ENCODE results near the gene TTC8.
"Not testable (repeated sequence)": the region's sequence is repeated elsewhere in the genome, so short reads cannot be mapped to it uniquely, and the experiment has no call there.

The TTC8 gene

DNA sequence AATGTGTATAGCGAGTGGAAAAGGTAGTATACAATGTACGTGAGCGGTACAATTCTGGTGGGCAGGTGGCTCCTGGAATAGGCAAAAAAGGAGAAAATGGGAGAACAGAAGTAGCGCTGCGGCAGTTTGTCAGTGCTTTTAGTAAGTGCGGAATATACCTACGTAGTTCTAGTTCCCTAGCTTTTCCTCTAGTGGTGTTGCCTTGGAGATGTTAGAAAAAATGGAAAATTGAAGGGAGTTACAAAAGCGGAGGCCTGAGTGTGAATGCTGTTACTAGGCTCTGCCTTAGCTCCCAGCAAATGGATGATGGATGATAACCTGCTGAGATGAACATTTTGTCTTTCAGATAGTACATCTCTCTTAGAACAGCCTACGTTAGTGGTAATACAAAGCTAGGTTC, 1.1 kb downstream of the TTC8 start:
- DNase-seq: no peak

DNA sequence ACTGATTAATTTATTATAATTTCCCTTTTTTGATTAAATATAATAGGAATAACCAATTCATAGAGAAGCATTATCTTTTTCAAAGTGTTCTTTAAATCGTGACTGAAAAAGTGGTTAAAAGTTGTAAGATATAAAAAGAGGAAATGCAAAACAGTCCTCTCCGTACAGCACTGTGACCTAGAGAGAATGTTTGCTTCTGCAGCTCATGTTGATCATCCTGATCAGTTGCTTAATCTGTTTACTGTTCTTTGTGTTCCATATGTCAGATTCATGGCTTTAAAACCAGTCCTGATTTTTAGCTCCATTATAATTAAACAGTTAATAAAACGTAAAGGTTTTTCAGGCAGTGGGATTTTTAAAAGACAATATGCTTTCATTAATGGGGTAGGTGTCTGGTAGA, 4.7 kb downstream of the TTC8 start:
- DNase-seq: no peak

DNA sequence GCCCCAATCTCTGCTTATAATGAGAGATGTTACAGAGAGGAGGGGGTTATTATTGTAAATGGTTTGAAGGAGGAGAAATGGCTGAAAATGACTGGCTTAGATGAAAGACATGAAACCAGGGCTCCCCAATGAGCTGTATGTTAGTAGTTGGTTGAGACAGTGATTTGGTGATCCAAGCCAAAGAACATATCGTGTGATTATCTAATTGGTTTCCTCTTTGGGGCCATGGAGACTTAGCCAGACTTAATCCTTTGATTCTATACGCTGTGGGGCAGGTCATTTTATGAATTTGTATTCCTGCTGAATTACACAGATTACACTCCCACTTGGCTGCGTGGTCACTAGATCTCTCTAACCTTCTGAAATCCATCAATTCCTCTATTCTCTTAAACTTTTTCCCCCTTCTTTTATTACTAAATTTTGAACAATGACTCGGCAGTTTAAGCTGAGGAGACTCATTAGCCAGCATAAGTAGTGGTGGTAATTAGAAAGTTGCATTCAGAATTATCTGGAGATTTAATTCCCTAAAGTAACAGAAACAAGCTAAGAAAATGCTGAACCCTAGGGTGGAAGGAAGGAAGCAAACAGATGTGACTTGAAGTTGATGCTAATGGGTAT, 5.3 kb downstream of the TTC8 start:
- no peak for DNase-seq

DNA sequence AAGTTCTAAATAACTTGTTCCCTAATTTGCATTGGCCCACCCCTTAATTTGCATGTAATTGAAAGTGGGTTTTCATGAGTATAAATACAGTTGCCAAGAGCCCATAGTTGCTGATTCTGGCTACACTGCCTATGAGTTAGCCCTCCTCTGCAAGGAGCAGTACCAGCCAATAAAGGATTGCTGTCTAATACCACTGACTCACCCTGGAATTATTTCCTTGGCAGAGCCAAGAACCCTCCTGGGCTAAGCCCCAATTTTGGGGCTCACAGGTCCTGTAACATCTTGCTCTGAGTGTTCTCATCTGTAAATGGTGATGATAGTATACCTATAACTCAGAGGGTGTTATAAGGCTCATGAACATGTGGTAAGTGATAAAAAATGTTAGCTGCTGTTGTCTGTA, 6.8 kb downstream of the TTC8 start:
- DNase-seq: no peak

DNA sequence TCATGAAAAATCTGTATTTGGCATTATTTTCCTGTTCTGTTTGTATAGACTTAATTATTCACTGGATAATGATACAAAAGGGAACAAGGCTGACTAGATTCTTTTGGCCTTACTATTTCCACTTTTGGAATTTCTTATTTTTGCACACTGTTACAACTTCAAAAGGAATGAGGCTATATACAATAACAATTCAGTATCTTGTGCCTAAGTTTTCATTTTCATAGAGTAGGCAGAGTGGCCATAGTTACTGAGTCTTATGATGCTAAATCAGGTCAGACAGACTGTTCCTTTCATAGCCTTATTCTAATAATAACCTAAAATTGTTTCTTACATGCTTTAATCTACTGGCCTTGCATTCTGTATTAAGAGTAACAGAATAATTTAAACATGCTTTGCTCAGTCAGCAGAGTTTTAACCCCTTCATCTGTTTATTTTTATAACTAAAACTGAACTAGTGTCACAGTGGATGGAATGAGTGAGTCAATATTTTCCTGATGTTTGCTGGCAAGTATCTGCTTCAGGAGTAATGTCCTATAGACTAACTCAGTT, 10.5 kb downstream of the TTC8 start:
- no peak for DNase-seq

DNA sequence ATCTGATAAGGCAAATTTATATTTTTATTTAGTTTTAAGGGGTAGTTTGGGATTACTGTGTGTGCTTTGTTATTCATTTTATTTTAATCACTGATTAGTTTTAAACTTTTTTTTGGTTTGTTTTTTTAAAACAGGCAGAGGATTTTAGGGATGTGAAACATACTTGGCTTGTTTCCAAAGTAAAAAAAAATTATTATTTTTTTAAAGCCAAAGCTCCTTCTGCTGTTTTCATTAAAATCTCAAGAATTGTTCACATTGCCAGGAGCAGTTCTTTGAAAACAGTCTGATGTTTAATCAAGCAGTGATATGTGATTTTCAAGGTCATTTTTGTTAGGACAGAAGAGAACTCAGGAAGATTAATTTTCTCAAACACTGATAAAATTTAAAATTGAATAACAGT, 11.2 kb downstream of the TTC8 start:
- DNase-seq: no peak

DNA sequence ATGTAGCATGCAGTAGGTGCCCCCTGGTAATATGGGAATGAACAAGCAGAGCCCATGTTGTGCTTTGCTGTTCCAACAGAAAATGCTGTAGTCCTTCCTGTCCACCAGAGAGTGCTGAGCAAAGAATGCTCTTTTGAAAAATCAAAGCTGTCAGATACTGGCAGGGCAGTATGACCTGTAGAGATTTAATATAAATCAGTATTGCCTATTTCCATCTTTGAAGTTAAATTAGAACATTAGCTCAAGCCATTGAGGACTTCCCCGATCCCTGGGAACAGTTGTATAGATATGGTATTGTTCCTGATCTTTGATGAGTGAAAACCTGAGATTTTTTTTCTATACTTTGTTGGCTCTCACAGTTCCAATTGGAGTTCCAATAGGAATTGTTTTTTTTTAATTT, 13.0 kb downstream of the TTC8 start:
- no peak for DNase-seq

DNA sequence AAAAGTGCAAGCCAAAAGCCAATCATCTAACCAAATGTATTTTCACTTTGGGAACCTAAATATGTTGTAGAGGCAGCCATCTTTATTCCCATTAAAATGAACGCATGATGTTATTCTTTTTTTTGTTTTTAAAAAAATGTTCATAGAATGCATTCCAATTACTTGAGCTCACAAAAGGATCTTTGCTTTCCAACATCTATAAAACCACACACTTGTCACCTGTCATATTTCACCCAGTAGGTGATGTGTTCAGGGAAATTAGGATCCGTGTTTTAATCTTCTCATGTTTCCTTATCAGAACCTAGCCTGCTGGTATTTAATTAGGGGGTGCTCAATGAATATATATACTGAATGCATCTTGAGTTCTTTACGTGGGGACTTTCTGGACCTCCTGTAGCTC, 13.6 kb downstream of the TTC8 start:
- DNase-seq: no peak

DNA sequence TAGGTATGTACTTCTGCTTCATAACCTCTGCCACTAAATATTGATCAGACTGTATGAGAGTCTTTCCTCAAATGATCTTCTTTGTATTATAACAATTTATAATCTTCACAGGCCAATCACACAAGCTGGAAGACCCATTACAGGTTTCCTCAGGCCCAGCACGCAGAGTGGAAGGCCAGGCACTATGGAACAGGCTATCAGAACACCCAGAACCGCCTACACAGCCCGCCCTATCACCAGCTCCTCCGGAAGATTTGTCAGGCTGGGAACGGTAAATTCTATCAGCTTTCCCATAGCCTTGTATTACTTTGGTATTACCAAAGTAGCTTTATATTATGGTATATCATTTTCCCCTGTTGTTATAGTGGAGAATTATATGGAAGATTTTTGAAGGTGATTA, 16.5 kb downstream of the TTC8 start:
- no peak for DNase-seq

DNA sequence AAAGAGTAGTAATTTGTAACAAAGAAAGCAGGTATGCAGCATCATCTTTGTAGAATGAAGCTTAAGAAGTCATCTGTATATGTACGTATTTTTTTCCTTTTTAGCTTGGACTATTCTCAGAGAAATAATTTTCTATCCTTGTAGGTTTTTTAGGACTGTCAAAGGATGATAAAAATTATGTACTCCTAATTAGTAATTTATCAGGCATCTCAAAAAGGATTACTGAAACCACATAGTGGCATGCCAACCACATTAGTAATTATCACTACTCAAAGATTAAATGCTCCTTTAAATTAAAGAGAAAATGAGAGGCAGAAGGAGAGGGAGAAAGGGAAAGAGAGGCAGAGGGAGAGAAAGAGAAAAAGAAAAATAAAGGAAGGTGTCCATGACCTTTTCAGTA, 17.3 kb downstream of the TTC8 start:
- DNase-seq: no peak

DNA sequence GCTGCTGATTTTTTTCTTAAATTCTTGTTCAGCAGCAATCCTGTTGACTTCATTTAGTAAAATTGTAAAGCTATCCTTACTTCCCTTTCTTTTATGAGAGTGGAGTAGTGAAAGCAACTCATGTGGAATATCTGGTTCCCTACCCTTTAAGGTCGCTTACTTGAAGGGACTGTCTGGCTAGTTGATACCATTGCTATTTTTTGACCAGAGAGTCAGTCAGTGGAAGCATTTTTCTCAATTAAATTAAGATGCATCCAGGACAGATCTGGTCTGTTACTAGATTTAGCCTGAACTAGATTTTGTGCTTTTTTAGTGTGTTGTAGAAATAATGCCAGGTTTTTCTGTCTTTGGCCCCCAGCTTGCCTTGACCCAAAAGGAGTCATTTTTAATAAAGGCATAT, 18.0 kb downstream of the TTC8 start:
- no peak for DNase-seq

DNA sequence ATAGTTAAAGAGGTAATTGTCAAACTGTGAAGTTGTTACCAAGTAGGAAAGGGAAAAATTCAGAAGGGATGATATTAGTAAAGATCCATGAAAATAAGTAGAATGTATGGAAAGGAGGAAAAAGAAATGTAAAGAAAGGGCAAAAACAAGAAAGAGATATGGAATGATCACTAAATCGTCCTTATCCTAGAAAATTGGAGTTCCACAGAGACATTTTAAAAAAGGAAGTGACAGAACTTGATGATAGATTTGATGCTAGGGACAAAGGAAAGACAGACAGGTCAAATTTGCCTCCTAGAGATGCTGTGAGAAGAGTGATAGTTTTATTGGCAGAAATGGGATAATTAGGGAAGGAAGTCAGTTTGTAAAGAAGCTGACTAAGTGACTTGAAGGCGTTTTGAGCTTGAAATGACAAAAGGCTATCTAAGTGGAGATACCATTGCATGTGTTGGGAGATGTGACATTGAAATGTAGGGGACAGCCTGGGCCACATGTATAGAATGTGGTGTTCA, 20.6 kb downstream of the TTC8 start:
- DNase-seq: no peak

DNA sequence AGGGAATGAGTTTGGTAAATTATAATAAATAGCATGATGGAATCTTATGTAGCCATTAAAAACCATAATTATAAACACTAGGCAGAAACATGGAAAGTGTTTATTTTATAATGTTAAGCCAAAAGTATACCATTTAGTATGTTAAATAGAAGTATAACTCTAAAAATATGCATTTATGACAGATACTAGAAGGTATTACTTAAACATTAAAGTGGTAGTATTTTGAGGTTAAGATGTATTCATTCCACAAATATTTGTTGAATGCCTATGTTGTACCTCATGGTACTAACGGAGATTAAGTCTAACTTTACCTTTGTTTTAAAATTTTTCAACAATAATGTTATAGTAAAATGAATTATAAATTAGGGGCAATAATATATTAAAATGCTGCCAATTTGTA, 24.1 kb downstream of the TTC8 start:
- no peak for DNase-seq

DNA sequence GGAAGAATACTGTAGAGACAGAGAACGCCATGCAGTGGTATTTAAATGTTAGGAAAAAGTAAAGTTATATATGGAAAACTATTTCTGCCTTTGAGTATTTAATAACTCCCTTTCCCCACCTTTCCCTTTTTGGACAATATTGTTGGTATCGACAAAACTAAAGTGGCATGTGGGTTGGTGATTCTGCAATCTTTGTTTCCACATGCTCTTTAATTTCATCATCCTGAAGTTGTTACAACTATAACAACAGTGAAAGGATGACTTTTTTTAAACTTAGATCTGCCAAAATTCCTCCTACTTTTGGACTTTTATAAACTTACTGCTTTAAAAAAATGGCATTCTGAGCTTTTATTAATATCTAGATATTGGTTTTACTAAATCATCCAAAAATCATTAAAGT, 25.3 kb downstream of the TTC8 start:
- DNase-seq: no peak

DNA sequence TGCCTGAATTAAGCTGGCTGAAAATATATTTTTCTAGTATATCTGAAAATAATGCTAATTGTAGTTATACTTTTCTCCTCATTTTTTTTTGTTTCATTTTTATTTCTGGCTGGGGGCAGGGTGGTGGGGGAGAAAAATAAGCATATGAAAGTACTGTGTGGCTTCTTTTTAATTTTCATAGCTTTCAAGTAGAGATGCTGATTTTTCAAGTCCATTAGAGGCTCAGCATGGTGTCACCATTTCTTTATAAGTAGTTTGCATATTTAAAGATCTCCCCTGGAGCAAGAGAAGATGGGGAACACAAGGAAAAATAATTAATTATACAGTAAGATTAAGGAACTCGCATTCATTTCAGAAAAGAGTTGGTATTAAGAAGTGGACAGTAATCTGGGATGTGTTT, 27.1 kb downstream of the TTC8 start:
- no peak for DNase-seq

DNA sequence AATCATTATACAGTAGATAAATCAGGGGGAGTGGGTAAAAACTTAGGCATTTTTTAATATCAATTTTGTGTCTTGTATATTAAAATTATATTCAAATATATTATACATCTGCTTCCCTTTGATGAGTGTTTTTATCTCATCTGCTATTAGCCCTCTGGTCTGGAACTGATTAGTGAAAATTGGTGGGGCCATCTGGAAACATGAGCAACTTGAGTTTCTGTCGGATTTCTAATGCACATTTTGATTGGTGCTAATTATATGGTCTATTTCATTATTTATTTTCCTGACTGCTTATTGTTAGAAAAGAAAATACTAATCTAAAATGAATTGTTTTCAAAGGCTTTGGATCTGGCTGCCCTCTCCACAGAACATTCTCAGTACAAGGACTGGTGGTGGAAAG, 28.2 kb downstream of the TTC8 start:
- no peak for DNase-seq

DNA sequence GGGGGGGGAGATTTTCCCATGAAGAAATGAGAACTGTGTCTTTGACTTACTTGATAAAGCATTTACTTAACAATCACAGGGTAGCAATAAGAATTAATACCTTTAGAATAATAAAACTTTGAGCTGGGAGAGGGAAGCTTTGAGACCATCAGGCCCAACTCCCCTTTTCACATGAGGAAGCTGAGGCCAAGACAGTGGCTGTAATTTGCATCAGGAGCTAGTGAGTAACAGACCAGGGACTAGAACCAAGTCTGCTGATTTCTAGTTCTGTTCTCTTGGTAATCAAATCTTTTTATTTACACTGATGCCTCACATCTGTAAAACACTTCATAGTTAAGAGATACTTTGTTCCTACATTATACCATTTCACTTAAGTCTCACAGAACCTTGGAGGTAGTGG, 28.7 kb downstream of the TTC8 start:
- DNase-seq: no peak

DNA sequence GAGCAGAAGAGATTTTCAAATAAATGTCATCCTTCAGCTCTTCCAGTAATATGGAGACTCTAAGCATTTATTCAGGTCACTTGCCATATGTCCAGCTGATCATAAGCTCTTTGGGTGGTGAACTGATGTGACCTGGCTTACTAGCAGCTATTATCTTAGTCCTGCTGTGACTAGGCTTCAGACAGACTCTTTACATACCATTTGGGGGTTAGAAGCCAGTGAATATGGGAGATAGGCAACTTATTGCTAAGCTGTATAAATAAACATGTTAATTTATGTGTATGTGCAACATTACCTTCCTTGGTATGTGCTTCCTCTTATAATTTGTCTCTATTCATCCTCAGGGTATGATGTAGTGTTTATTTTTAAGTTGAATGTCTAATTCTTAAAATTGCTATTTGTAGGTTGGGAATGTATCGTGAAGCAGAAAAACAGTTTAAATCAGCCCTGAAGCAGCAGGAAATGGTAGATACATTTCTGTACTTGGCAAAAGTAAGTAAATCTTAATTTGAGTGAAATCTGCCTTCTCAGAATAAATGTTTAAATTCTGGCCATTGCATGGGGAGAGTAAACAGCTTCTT, 32.4 kb downstream of the TTC8 start:
- no peak for DNase-seq

DNA sequence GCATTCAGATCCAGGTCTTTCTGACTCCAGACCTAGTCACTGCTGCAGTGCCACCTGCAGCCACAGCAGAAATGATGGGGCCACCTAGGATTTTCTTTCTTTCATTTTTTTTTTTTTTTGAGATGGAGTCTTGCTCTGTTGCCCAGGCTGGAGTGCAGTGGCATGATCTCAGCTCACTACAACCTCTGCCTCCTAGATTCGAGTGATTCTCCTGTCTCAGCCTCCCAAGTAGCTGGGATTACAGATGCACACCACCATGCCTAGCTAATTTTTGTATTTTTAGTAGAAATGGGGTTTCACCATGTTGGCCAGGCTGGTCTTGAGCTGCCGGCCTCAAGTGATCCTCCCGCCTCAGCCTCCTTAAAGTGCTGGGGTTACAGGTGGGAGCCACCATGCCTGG, 33.4 kb downstream of the TTC8 start:
- not testable (repeated sequence) for DNase-seq

DNA sequence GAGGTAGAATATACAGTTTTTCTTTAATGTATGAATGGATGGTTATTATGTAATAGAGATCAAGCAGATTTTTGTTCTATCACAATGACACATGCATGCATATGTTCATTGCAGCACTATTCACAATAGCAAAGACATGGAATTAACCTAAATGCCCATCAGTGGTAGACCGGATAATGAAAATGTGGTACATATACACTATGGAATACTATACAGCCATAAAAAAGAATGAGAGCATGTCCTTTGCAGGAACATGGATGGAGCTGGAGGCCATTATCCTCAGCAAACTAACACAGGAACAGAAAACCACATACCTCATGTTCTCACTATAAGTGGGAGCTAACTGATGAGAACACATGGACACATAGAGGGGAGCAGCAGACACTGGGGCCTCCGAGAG, 34.7 kb downstream of the TTC8 start:
- DNase-seq: not testable (repeated sequence)

DNA sequence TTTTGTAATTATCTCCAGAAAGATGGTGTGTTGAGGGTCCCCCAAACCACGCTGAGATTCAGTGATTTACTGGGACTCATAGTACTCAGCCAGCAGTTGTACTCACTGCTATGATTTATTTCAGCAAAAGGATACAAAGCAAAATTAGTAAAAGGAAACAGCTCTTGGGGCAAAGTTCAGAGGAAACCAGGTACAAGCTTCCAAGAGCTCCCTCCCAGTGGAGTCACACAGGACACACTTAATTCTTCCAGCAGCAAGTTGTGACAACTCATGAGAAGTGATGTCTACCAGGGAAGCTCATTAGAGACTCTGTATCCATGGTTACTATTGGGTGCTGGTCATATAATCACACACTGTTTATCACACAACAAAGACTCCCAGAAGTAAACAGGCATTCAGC, 38.7 kb downstream of the TTC8 start:
- no peak for DNase-seq

DNA sequence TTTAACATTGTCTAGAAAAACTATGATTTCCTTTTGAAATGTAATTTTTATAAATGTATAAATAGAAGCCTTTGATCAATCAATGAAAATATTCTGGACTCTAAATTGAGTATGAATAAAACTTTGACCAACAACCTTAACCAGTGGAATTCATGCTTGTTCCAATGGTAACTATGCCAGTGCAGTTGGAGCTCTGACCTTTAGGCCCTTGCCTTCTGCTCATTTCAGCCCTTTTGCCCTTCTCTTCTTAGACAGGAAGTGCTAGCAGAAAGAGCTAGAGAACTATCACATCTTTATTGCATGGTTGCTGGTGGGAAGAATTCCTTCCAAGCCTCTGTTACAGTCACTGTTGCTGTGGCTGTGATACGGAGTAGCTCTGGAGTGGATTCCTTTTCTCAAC, 39.7 kb downstream of the TTC8 start:
- DNase-seq: no peak

DNA sequence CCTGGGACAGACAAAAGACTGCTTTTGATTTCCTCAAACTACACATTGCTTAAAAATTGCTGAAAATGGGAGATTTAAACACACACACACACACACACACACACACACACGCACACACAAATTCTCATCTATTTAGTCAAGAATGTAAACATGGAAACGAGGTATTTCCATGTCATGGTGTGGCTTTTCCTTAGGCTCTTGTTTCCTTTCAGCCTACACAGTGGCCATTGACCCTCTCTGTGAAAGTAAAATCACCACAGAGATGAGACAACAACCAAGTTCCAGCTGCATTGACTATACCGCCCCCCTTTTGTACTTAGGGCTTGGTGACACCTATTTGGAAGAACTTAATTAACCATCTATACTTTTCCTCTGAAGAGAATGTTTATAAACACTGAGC, 41.9 kb downstream of the TTC8 start:
- no peak for DNase-seq

DNA sequence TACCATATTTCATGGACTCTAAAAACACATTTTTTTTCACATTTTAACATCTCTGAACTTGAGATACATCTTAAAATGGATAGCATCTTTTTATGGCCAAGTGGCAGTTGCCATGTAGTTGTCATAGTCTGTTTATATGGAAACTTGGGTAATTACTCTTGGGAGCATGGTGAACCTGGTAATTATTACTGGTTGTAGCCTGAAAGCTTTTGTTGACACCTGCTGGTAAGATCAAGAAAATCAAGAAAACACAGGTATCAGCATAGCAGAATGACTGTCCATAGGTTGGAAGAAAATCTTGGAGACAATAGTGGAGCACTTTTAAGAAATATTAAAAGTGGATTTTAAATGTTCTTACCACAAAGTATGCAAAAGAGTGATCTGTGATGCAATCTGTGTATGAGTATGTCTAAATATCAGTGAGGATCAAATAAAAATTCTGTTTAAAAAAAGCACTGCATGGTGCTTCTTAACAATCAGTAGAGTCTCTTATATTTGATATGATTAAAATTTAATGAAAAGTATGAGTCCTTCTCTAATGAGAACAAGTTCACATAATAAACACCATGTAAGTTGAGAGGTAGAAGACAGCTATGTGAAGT, 44.2 kb downstream of the TTC8 start:
- DNase-seq: no peak

DNA sequence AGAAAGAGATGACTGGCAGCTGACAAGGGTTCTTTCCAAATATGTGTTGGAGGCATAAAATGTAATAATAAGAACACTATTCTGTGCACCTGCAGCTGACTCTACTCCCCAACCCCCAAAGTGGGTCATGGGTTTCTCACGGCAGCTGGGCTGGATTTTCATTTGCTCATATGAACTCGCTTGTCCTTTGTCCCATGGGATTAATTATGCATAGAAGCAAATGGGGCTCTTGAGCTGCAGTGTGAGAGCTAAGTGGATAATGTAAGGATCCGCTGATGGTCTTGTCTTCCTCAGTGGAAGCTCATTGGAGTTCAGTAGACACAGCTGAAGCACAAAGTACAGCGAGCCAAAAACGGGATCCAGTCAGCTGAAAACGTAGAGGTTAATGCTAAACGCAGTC, 46.3 kb downstream of the TTC8 start:
- DNase-seq: no peak

Measured in stimulated activated CD4-positive, alpha-beta T cell treated with anti-CD3 and anti-CD28 coated beads, Interleukin-2, amount 100 ng/mL, for 48 hours (primary cell).